Measurements from ENCODE around the gene GAMT.

GRCh38 chr19:1423436-1424191 is 22.3 kb upstream of the GAMT start:
- no peak for TF ChIP-seq EZH2 (IDR thresholded peaks at IDR 0.05)
- no peak for TF ChIP-seq POLR2AphosphoS5 (IDR thresholded peaks at IDR 0.05; ENCODE audit: borderline replicate concordance, low read depth, low read length)
- no peak for TF ChIP-seq FOXP2 (optimal IDR thresholded peaks at IDR 0.05; ENCODE audit: control extremely low read depth, extremely low read length, insufficient read depth)

Measured in SK-N-MC (cell line).